GM12892 (cell line): ENCODE data around the gene SMARCA2.

Source experiments
- POLR2A ChIP-seq: IDR thresholded peaks from 2 replicates; pipeline ENCODE4 v1.6.1; 2011; ENCODE audit warnings: low read depth, low read length, control low read depth
- POLR2AphosphoS5 ChIP-seq: IDR thresholded peaks from 2 replicates; pipeline ENCODE4 v1.6.1; 2011; ENCODE audit warnings: low read depth, low read length, control low read depth

DNA sequence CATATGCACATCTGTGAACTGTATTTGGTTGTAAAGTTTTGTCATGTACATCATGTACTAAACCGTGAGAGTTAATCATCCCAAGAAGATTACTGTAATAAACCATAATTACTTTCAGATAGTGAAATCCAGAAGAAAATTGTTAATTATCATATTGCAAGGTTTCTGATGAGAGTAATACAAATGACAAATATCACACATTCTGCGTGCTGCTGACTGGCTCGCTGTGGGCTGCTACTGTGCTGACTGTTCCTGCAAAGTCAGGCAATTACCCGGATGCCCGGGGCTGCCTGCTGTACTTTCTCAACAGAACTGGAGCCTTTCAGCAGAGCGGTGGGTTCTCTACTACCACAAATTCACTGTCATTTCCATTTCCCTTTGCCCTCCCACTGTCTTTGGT is 68.3 kb downstream of the SMARCA2 start:
- TF ChIP-seq POLR2A: no peak
- no peak for TF ChIP-seq POLR2AphosphoS5
